Pulmonary artery endothelial cell (primary cell): Measurements from ENCODE around the gene SORCS2. TPM values are rescaled to one million over a fixed set of nuclear protein-coding genes. Genes with fewer than 3 reads are reported as not detected.

ENCODE experiments used
- DNase-seq: peaks from one replicate; pipeline ENCODE4 v3.0.0-alpha.2; 2011; ENCODE audit warnings: low read depth, low spot score
- total RNA-seq: library from RNA; depleted of rRNA; stranded (reverse); fragments of >200 nt; gene quantifications from 2 replicates; pipeline ENCODE4 v1.2.3, GENCODE V29; 2014

The SORCS2 gene
- total RNA-seq = 0.11 TPM in 1 of 2 replicates, not detected in the other

DNA sequence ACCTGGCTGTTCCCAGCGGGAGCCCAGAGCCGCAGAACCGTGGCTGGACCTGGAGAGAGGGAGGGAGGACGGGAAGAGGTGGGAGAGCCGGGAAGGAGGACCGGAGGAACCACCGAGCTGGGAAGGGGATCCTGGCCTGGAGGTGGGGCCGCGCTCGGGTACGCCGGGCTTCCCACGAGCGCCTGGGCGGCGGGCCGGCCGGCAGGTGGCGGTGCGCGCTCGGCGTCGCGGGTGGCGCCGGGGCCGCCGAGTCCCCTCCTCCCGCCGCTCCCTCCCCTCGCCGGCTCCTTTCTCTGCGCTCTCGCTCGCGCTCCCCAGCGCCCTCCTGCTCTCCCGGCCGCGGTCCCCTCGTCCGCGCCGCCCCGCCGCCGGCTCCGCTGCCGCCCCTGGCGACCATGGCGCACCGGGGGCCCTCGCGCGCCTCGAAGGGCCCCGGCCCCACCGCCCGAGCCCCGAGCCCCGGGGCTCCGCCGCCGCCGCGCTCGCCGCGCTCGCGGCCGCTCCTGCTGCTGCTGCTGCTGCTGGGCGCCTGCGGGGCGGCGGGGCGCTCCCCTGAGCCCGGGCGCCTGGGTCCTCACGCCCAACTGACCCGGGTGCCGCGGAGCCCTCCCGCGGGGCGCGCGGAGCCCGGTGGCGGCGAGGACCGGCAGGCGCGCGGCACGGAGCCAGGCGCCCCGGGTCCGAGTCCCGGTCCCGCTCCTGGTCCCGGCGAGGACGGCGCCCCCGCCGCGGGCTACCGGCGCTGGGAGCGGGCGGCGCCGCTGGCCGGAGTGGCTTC, at the start of gene SORCS2:
SORCS2 (plus strand) TSS at position 287 of the 778 bp plus-strand sequence.
- no peak for DNase-seq

DNA sequence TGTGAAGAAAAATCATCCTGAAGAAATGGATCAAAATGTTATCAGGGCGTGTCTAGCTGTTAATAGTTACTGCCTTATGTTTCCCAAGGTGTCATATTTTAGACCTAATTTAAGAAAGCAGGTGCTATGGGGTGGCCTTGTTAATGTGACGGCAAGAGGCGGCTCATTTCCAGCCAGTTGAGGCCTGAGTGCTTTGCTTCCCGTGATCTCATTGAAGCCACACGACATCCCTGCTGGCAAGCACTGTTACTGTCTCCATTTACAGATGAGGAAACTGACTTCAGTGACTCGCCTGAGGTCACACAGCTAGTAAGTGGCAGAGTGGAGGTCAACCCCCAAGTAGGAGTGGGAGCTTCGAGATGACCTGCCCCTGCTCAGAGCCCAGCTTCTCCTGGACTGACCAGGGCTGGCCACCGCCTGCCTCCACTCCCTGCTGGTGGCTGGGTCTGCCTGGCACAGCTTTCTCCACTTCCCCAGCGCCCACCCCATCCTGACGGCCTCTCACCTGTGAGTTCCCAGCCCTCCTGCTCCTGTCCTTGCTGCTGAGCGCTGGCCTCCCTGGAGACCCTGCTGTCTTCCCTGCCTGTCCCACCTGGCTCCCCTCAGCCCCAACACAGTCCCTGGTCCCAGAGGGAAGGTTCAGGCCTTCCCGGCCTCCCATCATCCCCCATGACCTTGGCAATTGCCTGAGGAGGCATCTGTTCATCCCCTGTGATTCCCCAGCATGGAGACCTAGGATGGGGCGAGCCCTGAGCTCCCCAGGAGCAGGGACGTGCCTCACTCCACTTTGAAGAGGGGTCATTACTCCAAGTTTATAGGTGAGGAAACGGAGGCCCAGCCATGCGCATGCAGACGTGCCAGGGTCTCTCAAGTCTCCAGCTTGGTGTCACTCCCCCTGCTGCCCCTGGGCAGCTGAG, 47.7 kb upstream of the SORCS2 start:
- DNase-seq = no peak

DNA sequence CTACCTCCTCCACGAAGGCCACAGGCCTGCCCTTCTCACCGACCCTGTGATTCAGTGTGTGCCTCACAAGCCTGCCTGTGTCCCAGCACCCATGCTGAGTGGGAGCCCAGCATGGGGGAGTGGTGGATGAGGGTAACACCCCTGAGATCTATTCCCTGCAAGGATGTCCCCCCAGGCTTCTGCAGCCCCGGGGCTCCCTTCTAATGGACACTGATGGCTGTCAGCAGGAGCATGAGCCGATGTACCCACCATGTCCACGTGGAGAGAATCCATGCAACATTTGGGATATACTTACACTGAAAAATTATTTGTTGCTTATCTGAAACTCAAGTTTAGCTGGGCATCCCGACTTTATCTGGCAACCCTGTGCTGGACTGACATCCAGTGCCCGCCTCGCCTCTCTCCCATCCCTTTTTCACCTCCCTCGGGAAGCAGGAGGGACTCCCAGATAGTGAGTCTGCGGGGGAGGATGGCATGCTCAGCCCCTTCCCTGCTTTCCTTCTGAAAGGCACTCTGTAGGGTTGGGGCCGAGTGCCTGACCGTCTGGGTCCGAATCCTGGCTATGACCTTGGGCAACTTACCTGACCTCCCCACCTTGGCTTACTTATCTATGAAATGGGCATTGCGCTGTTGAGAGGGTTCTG, 46.9 kb upstream of the SORCS2 start:
- no peak for DNase-seq

DNA sequence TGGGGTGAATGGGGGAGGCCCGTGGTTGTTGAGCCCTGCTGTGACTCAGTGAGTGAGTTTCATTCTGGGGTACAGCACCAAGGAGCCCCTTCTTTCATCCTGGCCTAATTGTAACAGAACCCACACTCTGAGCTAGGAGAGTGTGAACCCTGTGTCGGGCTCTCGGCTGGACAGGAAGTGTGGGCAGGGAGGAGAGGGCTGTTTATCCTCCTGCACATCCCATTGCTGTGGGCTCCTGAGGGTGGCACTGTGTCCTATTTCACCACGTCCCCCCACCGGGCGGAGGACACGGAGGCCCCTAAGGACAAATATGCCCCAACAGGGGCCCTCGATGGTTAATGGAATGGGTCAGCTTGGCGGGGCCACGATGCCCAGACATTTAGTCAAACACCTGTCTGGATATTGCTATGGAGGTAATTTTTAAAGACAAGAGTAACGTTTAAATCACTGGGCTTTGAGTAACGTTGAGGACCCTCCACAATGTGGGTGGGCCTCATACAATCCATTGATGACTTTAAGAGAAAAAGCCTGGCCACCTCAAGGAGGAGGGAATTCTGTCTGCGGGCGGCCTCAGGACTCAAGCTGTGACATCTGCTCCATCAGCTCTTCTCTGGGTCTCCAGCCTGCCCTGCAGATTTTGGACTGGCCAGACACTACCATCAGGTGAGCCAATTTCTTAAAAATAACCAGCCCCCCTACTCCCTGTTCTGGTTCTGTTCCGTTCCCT, 46.1 kb upstream of the SORCS2 start:
- DNase-seq = no peak

DNA sequence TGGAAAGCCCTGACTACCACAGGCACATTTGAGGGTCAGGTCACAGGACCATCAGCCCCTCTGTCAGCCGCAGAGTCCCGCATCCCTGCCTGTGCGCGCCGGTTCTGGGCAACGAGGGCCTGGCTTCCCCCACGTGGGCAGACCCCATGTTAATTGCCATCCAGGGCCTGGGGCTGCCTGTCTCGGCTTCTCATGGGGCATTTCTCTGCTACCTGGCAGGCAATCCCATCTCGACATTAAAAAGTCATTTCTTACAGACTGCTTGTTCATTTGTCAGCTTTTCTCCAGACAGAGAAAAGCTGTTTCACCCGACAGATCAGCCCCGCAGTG, 45.6 kb upstream of the SORCS2 start:
- no peak for DNase-seq

DNA sequence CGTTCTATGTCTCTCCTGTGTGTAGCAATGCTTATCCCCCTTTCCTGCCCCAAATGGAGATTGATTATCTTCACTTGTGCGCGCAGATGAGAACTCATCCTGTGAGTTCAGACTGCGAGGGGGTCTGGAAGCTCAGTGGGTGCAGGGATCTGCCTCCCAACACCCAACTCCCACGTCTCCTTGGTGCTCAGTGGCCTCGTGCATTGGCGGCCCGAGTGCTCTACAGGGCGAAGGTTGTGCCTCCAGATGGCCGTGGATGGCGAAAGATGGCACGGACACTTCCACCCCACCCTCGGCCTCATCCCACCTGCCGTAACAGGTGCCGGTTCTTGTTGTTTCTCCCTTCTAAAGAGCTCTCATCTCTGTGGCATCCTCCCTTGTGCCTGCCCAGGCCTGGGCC, 45.1 kb upstream of the SORCS2 start:
- no peak for DNase-seq

DNA sequence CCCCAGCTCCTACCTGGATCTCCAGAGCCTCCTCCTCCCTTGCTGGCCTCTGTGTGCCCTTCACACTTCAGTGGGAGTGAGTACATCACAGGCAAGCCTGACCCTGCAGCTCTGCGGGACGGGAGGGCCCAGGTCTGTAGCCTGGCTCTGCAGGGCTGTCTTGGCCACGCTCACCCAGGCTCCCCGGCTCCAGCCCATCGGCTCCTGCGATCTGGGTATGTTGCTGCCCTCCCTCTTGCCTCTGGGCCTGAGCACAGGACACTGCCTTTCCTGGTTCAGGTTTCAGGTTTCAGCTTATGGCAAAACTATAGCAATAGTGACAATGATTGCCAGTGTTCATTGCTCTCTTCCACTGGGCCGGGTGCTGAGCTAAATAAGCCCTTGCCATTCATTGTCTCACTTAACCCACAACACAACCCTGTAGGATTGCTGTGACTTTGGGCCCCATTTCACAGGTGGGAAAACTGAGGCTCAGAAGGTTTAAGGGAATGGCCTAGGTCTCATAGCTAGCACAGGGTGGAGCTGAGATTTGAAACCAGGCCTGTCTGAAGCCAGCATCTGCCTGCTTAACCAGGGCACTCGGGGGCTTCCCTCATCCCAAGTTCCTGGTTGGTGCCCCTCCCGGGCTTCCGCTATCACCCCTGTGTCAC, 44.6 kb upstream of the SORCS2 start:
- DNase-seq = no peak

DNA sequence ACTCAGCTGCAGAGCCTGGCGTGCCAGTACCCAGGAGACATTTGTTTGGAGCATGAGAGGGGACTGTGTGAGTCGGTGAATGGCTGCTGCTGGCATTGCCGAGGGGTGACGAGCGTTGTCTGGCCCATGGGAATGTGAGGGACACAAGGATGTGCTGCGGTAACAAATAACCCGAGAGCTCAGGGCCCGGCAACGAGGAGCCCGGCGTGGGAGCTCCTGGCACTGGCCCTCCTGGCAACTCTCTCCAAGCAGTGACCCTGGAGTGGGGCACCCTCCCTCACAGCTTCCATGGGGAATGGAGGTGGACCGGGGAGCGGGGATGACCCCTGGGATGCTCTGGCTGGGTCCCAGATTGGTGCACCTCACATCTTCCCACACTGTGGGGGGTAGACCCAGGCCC, 44.0 kb upstream of the SORCS2 start:
- DNase-seq = no peak

DNA sequence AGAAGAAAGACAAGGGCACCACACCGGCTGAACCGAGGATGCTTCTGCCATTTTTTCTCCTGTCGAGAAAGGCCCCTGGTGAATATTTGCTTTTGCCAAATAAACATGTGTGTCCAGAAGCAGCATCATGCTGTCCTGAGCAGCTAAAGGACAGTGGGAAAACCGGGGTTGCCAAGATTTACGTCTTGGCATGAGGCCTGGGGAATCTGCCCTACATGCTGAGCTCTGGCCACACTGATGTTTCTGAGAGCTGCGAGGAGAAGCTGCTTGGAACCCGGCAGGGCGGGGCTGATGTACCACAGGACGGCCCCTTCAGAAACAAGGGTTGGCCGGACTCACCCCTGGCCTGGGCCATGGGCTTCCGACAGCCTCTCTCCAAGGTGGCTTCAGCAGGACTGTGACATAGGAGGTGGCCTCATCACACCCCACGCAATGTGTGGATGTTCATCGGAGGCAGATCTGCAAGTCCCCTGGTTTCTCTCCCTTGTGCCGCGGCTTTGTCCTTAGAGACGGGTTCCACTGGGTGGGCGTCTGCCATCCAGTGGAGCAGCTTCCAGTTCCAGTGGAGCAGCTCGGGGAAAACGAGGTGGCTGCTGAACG, 42.2 kb upstream of the SORCS2 start:
- DNase-seq = no peak

DNA sequence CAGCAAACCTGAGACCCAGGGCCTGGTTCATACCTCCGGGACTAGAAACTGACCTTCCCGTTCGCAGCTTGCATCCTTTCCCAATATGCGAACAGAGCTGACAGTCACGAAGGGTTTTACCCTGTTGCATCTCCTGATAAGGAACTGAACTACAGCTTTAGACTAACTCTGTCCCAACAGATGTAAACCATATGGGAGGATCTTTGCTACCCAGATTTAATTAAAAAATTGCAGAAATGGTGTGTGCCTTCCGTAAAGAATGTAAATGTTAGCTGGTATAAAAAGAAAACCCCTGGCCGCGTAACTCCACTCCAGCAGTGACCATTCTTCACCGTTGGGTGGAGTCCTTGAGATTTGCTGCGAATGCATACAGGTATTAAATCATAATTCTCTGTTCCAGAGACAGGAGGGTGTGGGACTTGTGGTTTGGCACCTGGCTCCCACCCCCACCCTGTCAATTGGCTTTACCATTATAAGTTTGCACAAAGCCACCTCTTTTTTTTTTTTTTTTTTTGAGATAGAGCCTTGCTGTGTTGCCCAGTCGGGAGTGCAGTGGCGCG, 40.6 kb upstream of the SORCS2 start:
- no peak for DNase-seq

DNA sequence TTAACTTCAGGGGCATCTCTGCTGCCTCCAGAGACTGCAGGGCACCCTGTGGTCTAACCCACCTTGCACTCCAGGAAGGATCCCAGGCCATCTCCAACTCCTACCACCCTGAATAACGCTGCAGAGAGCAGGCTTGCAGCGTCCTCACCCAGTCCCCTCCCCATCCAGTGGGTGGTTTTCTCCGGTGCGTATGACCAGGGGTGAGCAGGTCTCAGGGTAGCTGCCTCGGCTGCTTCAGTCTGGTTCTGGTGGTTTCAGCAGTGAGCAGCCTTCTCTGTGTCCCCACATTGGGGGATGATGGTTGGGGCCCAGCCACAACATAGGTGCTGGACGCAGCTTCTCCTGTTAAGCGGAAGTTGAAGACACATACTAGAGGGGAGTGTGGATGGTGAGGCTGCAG, 38.6 kb upstream of the SORCS2 start:
- no peak for DNase-seq

DNA sequence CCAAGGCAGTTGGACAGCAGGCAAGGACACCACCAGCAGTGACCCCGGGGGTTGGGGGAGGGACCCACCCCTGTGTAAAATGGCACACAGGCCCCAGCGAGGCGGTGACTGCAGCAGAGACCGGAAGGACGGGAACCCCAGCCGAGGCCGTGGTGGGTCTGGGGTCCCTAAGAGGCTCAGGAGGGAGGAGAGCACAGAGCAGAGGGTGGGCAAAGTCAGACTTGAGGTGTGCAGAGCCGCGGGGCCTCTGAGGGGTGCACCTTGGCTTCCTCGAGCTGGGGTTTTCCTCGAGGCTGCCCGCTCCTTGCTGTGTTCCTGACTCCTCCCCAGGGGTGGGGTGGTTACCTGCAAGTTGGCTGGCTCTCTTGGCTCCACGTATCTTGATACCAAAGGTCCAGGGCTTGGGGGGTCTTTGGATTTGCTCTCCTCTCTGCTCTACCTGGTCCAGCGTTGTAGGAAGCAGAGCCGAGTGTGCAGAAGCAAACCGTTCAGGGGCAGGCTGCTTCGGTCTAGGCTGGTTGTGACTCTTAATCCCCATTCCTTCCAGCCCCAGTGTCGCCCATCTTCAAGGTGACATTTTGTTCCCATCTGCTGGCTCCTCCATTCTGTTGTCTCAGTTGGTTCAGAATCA, 37.9 kb upstream of the SORCS2 start:
- no peak for DNase-seq

DNA sequence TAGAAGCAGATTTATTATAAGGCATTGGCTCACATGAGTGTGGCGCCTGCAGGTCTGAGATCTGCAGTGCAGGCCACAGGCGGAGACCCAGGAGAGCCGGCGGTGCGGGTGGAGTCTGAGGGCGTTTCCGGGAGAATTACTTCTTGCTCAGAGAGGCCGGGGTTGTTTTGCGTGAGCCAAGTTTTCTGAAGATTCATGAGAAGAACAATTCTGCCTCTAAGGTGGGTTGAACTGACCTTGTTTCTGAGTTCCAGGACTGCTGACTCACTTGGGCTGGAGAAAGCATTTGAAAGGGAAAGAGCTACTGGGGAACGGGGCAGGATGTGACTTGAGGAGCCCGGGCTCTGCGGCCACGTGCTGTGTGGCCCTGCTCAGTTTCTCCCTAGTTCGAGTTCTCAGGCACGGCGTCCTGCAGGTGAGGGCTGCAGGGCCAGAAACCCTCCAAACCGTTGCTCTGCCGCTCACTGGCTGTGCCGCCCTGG, 36.7 kb upstream of the SORCS2 start:
- no peak for DNase-seq

DNA sequence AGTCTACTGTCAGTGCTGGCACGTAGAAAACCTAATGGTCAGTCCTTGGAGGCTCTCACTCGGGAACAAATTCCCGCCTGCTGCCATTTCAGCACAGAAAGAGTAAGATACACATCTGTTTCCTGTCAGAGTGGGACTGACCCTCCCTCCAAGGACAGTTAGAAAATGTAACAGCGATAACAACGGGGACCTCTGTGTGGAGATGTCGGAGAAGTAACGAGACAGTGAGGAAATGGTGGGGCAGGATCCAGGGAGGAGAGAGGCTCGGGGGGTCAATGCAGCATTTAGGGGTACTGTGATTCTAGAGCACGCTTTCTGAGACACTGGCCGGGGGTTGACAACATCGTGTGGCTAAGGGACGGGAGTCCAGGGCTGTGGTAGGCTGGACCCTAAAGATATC, 36.0 kb upstream of the SORCS2 start:
- no peak for DNase-seq

DNA sequence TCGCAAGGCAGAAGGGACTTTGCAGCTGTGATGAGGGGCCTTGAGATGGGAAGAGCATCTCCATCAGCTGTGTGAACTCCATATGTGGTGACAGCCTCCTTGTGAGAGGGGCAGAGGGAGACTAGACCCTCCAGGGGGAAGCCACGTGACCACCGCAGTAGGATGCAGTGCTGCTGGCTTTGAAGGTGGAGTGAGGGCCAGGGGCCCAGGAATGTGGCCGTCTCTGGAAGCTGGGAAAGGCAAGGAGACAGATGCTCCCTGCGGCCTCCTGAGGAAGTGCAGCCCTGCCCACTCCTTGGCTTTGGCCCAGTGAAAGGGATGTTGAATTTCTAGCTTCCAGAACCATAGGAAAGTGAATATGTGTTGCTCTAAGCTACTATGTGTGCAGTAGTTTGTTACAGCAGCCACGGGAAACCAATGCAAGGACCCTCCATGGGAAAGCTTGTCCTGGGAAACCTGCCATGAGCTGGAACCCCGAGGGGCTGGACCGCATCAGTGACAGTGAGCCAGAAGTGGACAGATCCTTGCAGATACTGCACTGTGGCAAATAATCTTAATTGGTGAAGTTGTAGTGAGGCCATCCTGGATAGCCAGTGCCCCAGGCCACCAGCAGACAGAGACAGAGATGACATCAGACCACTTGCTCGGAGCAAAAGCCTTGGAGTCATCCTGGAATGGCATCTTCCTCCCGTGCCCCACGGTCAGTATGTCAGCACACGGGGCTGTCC, 35.4 kb upstream of the SORCS2 start:
- DNase-seq = no peak

DNA sequence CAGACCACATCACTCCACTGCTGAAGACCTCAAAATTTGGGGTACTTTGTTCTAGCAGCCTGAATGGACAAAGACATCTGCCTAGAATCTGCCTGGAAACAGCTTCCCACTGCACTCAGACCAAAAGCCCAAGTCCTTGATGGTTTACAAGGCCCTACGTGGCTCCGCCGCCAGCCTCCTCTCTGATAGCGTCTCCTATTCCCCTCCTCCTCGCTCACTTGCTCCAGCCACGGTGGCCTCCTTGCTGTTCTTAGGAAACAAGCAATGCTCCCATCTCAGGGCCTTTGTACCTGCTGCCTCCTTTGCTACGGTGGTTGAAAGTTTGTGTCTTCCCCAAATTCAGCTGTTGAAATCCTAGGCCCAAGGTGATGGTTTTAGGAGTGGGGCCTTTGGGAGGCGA, 34.7 kb upstream of the SORCS2 start:
- no peak for DNase-seq

DNA sequence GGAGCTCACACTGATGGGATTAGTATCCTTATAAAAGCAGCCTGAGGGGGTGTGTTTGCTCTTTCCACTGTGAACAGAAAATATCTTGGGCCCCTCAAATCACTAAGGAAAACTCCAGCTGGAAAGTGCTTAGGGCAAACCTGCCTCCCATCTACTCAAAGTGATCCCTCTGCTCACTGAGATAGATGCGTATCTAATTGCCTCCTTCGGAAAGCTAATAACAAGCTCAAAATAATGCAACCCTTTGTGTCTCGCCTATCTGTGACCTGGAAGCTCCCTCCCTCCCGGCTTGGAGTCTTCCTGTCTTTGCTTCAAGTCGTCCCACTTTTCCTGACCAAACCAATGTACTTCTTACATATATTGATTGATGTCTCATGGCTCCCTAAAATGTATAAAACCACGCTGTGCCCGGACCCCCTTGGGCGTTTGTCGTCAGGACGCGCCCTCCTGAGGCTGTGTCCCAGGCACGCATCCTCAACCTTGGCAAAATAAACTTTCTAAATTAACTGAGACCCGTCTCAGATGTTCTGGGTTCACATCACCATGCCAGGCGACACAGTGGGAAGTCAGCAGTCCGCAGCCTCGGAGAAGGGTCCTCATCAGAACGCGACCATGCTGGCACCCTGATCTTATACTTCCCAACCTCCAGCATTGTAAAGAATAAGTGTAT, 34.1 kb upstream of the SORCS2 start:
- no peak for DNase-seq

DNA sequence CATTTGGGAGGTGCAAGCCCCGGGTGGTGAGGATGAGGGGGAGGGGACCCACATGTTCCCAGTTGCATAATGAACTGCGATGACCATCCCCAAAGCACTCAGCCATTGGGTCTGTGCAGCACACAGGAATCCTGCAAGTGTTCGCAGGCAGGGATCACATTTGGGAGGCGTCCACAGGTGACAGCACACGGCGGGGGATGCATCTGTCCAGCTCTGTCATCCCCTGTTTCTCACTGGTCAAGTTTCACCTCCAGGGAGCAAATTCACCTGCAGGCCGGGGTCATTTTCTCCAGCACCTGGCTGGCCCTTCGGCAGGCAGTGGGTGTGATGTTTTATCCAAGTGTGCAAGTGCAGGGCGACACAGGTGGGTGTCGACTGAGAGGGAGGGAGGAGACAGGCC, 33.3 kb upstream of the SORCS2 start:
- no peak for DNase-seq

DNA sequence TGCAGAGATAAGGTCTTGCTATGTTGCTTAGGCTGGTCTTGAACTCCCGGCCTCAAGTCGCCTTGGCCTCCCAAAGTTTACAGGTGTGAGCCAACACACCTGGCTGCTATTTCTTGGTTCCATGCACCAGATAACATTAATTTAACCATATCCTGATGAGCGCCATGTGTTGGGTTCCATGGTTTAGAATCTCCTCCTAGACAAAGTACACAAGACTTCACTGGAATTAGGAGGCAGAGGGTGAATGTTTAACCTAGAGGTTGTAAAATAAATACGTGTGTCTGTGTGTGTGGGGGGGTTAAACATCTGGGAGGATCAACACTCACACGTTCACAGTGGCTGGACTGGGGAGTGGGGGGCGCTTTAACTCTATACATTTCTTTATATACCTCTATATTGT, 32.4 kb upstream of the SORCS2 start:
- no peak for DNase-seq
